Ectodermal cell (in vitro differentiated cells): ENCODE results near the gene GNB1.

Source experiments
- H3K27ac ChIP-seq: 2 replicates; pipeline ENCODE4 v1.7.0; 2013; ENCODE audit warnings: mild to moderate bottlenecking, low read depth, low read length; ENCODE audit not compliant: insufficient read depth, poor library complexity, severe bottlenecking
- H3K27me3 ChIP-seq: 2 replicates; pipeline ENCODE4 v1.7.0; 2013; ENCODE audit warnings: mild to moderate bottlenecking, low read length; ENCODE audit not compliant: insufficient read depth, control insufficient read depth, poor library complexity, severe bottlenecking
- H3K36me3 ChIP-seq: one replicate; pipeline ENCODE4 v1.7.0; 2013; ENCODE audit warnings: low read length; ENCODE audit not compliant: control insufficient read depth, insufficient read depth
- H3K4me1 ChIP-seq: one replicate; pipeline ENCODE4 v1.7.0; 2013; ENCODE audit warnings: low read length; ENCODE audit not compliant: control insufficient read depth, insufficient read depth
- H3K4me3 ChIP-seq: 2 replicates; pipeline ENCODE4 v1.7.0; 2013; ENCODE audit warnings: low read depth, low read length, control low read depth; ENCODE audit not compliant: insufficient read depth
- H3K9me3 ChIP-seq: 2 replicates; pipeline ENCODE4 v1.7.0; 2013; ENCODE audit warnings: mild to moderate bottlenecking, low read length, moderate library complexity; ENCODE audit not compliant: control insufficient read depth
- WGBS, 2 experiments: methylation state at CpG; one replicate each; pipeline ENCODE4 v1.1.7; 2013; ENCODE audit warnings: missing lambda C conversion rate in 2 of 2; 5-methylcytosine and 5-hydroxymethylcytosine counted together

GNB1 gene

GRCh38 chr1:1760345-1760650 lies 130.6 kb downstream of the GNB1 start:
- Histone ChIP-seq H3K9me3 (no peaks in the 10 kb centered on the region), H3K27me3 (no peaks in the 10 kb centered on the region), H3K4me1 (no peaks in the 10 kb centered on the region), H3K36me3 (peaks cover 25% of the 10 kb centered on the region), H3K4me3 (no peak overlapping the region), H3K27ac (no peak overlapping the region)
- 96 to 97% methylated on average over 20 of the region's 20 CpGs for WGBS, 2 experiments

GRCh38 chr1:1759456-1760344 lies 131.2 kb downstream of the GNB1 start:
- Histone ChIP-seq H3K27me3 (no peaks in the 10 kb centered on the region), H3K4me1 (no peaks in the 10 kb centered on the region), H3K9me3 (no peaks in the 10 kb centered on the region), H3K36me3 (peaks cover 21% of the 10 kb centered on the region), H3K4me3 (no peak overlapping the region), H3K27ac (no peak overlapping the region)
- WGBS, 2 experiments: 95% methylated on average over 37 of the region's 37 CpGs

DNA sequence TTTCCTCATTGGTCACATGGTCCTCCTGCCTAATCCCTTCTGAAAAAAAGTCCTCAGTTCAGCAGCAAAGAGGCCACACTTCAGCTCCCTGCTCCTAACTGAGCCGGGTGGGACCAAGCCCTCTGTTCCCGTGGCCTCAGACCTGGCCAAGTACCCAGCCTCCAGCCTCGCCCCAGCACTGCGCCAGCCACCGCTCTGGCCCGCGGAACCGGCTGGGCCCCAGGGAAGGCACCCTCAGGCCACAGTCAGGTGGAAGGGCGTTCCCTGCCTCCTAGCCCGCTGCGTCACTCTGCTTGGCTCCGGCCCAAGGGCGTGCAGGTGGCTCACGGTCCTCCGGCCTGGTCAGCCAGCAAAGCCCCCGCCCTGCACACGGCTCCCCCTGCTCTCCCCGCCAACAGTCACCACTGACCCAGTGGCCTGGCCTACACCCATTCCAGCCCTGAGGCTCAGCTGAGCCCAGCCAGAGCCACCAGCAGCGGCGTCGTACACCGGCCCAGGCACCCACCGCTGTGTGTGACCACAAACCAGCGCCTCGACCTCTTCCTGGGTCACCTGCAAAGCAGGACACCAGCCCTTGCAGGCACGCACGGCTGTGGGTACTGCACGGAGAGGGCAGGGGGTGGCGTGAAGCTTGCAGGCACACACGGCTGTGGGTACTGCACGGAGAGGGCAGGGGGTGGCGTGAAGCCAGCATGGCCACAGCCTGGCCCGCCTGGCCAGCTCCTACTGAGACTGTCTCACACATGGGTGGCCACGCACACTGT lies 132.0 kb downstream of the GNB1 start:
- WGBS, 2 experiments: 94% methylated on average over 34 of the region's 34 CpGs
- H3K4me1 ChIP-seq: no peaks in the 10 kb centered on the region
- no peak overlapping the region for H3K27ac ChIP-seq
- H3K4me3 ChIP-seq: no peak overlapping the region
- H3K27me3 ChIP-seq: no peaks in the 10 kb centered on the region
- no peaks in the 10 kb centered on the region for H3K9me3 ChIP-seq
- peaks cover 24% of the 10 kb centered on the region for H3K36me3 ChIP-seq

- WGBS, 2 experiments: 95 to 97% methylated on average over 26 to 27 of the region's 27 CpGs
- H3K27ac ChIP-seq: no peak overlapping the region
- peaks cover 24% of the 10 kb centered on the region for H3K36me3 ChIP-seq
- no peaks in the 10 kb centered on the region for H3K9me3 ChIP-seq
- H3K4me1 ChIP-seq: no peaks in the 10 kb centered on the region
- H3K27me3 ChIP-seq: no peaks in the 10 kb centered on the region
- no peak overlapping the region for H3K4me3 ChIP-seq
Measured at GRCh38 chr1:1758059-1758621, 132.7 kb downstream of the GNB1 start.

DNA sequence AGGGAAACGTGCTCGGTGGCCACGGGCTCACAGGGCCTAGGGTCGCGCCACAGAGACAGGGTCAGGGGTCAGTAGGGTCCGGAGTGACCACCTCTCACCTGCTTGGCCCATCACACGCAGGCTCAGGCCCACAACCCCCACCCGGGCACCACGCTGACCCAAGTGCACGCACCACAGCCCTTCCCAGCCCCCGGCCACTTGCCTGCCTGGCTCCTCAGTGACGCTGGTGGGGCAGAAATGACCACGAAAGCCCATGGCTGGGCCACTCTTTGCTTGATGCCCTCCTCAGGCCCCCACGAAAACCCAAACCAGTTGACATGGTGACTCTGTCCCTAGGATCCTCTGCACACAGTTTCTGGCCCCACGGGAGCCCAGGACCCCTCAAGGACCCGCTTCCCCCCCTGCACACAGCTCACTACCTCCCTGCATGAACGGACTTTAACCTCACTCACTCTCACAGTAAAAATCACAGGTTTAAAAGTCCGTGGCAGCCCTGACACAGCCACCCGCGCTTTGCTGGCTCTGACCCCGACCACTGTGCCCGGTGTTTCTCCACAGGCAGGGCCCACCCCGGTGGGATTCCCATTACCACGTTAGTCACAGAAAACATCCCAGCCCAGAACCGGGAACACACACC lies 133.3 kb downstream of the GNB1 start:
- Histone ChIP-seq H3K9me3 (no peaks in the 10 kb centered on the region), H3K27ac (no peak overlapping the region), H3K4me1 (no peaks in the 10 kb centered on the region), H3K27me3 (no peaks in the 10 kb centered on the region), H3K4me3 (no peak overlapping the region), H3K36me3 (peaks cover 24% of the 10 kb centered on the region)
- WGBS, 2 experiments: 94 to 96% methylated on average over 25 of the region's 25 CpGs

- no peaks in the 10 kb centered on the region for H3K9me3 ChIP-seq
- no peak overlapping the region for H3K4me3 ChIP-seq
- WGBS, 2 experiments: 91% methylated on average over 33 of the region's 33 CpGs
- no peak overlapping the region for H3K27ac ChIP-seq
- H3K27me3 ChIP-seq: no peaks in the 10 kb centered on the region
- no peaks in the 10 kb centered on the region for H3K4me1 ChIP-seq
- peaks cover 21% of the 10 kb centered on the region for H3K36me3 ChIP-seq
Measured at GRCh38 chr1:1756661-1757421, 134.0 kb downstream of the GNB1 start.

DNA sequence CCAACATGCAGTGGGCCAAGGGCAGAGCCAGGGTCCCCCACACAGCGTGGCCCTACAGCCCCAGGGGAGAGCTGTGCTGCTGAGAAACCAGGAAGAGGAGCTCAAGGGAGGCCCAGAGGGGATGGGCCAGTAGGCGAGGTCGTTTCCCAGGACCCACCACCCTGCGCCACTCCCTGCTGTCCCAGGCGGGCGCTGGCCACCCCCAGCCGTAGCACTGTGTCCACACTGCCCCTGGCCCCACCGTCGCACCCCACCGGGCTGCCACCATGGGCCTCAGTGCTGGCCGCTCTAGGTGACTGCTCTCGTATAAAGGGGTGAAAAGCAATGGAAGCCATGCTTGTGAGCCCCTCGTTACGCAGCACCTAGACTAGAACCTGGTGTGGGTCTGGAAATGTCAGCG lies 135.0 kb downstream of the GNB1 start:
- no peaks in the 10 kb centered on the region for H3K9me3 ChIP-seq
- H3K27me3 ChIP-seq: no peaks in the 10 kb centered on the region
- no peak overlapping the region for H3K4me3 ChIP-seq
- 92 to 93% methylated on average over 15 of the region's 15 CpGs for WGBS, 2 experiments
- H3K27ac ChIP-seq: no peak overlapping the region
- peaks cover 17% of the 10 kb centered on the region for H3K36me3 ChIP-seq
- no peaks in the 10 kb centered on the region for H3K4me1 ChIP-seq

DNA sequence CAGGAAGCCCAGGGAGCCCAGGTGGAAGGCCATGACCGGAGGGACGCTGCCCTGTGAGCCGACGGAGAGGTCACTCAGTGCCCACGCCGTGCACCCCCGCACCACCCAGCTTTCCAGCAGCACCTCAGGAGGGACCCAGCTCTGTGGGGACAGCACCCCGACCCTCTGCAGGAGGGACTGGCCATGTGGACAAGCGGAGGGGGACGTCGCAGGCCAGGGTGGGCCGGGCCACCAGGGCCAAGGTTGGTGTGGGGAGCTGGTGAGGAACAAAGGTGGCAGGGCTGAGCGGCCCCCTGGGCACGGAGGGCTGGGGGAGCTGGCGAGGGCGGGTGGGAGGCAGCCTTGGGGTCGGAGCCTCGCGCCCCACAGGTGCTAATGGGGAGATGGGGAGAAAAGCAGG lies 135.5 kb downstream of the GNB1 start:
- no peak overlapping the region for H3K27ac ChIP-seq
- WGBS, 2 experiments: 92% methylated on average over 19 of the region's 19 CpGs
- H3K27me3 ChIP-seq: no peaks in the 10 kb centered on the region
- H3K4me1 ChIP-seq: no peaks in the 10 kb centered on the region
- no peaks in the 10 kb centered on the region for H3K9me3 ChIP-seq
- peaks cover 17% of the 10 kb centered on the region for H3K36me3 ChIP-seq
- no peak overlapping the region for H3K4me3 ChIP-seq

DNA sequence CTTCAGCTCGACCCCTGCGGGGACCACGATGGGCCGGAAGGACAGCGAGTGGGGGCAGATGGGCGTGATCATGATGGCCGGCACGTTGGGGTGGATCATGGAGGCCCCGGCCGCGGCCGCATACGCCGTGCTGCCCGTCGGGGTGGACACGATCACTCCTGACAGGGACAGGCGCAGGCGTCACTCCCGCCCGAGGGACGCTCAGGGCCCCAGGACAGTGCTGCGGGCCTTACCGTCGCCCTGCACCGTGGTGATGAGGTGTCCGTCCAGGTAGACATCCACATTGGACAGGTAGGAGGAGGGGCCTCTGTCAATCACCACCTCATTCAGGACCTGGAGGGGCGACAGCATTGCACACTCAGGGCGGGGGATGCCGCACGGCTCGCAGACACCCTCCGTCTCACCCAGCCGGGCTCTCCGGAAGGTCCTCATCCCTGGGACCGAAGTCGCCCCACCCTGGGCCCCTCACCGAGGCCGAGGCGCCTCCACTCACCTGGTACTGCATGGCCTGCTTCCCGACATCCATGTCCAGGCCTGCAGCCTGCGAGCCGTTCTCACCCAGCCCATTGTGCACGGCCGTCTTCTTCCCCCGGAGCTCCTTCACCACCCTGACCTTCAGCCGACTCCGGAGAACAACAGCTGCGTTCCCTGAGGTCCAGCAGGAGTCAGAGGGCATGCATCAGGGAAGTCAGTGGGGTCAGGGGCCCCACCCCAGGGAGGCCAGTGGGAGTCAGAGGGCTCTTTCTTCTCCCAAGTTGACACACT lies 136.7 kb downstream of the GNB1 start:
- H3K9me3 ChIP-seq: no peaks in the 10 kb centered on the region
- no peak overlapping the region for H3K27ac ChIP-seq
- H3K27me3 ChIP-seq: no peaks in the 10 kb centered on the region
- peaks cover 14% of the 10 kb centered on the region for H3K36me3 ChIP-seq
- H3K4me3 ChIP-seq: no peak overlapping the region
- no peaks in the 10 kb centered on the region for H3K4me1 ChIP-seq
- WGBS, 2 experiments: 95 to 96% methylated on average over 49 of the region's 49 CpGs
